ENCODE results near the gene SMIM14. TPM values are rescaled to one million over a fixed set of nuclear protein-coding genes. Genes with fewer than 3 reads are reported as not detected.

The SMIM14 gene
- total RNA-seq, 1 experiment from 2014 or later: 32.3 TPM

GRCh38 chr4:39627413-39627812 lies 11.3 kb downstream of the SMIM14 start:
- DNase-seq (ENCODE audit: low spot score): no peak
- H3K4me3 Mint-ChIP-seq: no peak overlapping the region
- ATAC-seq: no peak
- H3K36me3 Mint-ChIP-seq: peaks cover 6% of the 10 kb centered on the region
- peak overlapping the region; percentile 17; the same call in 1 of the 2 replicates for H3K27ac Mint-ChIP-seq
- TF ChIP-seq MXD4 (CRISPR knock-in tag; IDR thresholded peaks at IDR 0.05; ENCODE audit: borderline replicate concordance): no peak
- no peak for TF ChIP-seq ZNF317 (CRISPR knock-in tag; IDR thresholded peaks at IDR 0.05; ENCODE audit: borderline replicate concordance, low read depth)
- TF ChIP-seq ESRRA (CRISPR knock-in tag; IDR thresholded peaks at IDR 0.05; ENCODE audit: borderline replicate concordance): no peak
- TF ChIP-seq TP53 (CRISPR knock-in tag; IDR thresholded peaks at IDR 0.05): no peak
- TF ChIP-seq SMAD3 (CRISPR knock-in tag; IDR thresholded peaks at IDR 0.05; ENCODE audit: borderline replicate concordance): no peak
- TF ChIP-seq MYBL2 (CRISPR knock-in tag; IDR thresholded peaks at IDR 0.05): no peak
- TF ChIP-seq ATF1 (CRISPR knock-in tag; IDR thresholded peaks at IDR 0.05): no peak
- no peak for TF ChIP-seq IRF2 (CRISPR knock-in tag; IDR thresholded peaks at IDR 0.05; ENCODE audit: borderline replicate concordance, low read depth)
- no peak for TF ChIP-seq TEAD1 (CRISPR knock-in tag; IDR thresholded peaks at IDR 0.05)
- no peak for TF ChIP-seq PRRX2 (CRISPR knock-in tag; IDR thresholded peaks at IDR 0.05)
- TF ChIP-seq ZNF232 (CRISPR knock-in tag; IDR thresholded peaks at IDR 0.05): no peak
- TF ChIP-seq GABPB1 (CRISPR knock-in tag; IDR thresholded peaks at IDR 0.05): no peak
- no peak for TF ChIP-seq RORB (CRISPR knock-in tag; IDR thresholded peaks at IDR 0.05)
- no peak for TF ChIP-seq NFYB (CRISPR knock-in tag; conservative IDR thresholded peaks at IDR 0.05; ENCODE audit: low read depth)
- TF ChIP-seq HMGXB4 (CRISPR knock-in tag; IDR thresholded peaks at IDR 0.05): no peak
- no peak for TF ChIP-seq NR3C1 (CRISPR knock-in tag; conservative IDR thresholded peaks at IDR 0.05; ENCODE audit: low read depth)
- no peak for TF ChIP-seq MLX (CRISPR knock-in tag; IDR thresholded peaks at IDR 0.05)
- no peak for TF ChIP-seq MAX (CRISPR knock-in tag; IDR thresholded peaks at IDR 0.05)
- no peak for TF ChIP-seq SMAD4 (CRISPR knock-in tag; IDR thresholded peaks at IDR 0.05)
- TF ChIP-seq NR1H2 (CRISPR knock-in tag; IDR thresholded peaks at IDR 0.05): no peak
- POLR2A ChIA-PET: no interaction called here
- H3K4me1 Mint-ChIP-seq: peaks cover 24% of the 10 kb centered on the region
- no peaks in the 10 kb centered on the region for H3K27me3 Mint-ChIP-seq (ENCODE audit: low read depth)
- H3K9me3 Mint-ChIP-seq: no peaks in the 10 kb centered on the region; the same call in 1 of the 2 replicates
- CTCF ChIA-PET: no interaction called here

GRCh38 chr4:39626913-39627312 lies 11.8 kb downstream of the SMIM14 start:
- TF ChIP-seq CREB1 (CRISPR knock-in tag; IDR thresholded peaks at IDR 0.05) (no peak), IRF2 (CRISPR knock-in tag; IDR thresholded peaks at IDR 0.05; ENCODE audit: borderline replicate concordance, low read depth) (no peak), ATF1 (CRISPR knock-in tag; IDR thresholded peaks at IDR 0.05) (no peak), ZMAT4 (CRISPR knock-in tag; IDR thresholded peaks at IDR 0.05) (no peak), HMGA2 (CRISPR knock-in tag; IDR thresholded peaks at IDR 0.05) (no peak), NFATC4 (CRISPR knock-in tag; IDR thresholded peaks at IDR 0.05) (no peak), MYBL2 (CRISPR knock-in tag; IDR thresholded peaks at IDR 0.05) (no peak), MLX (CRISPR knock-in tag; IDR thresholded peaks at IDR 0.05) (no peak), CDX4 (CRISPR knock-in tag; IDR thresholded peaks at IDR 0.05; ENCODE audit: borderline replicate concordance) (no peak), ZNF263 (CRISPR knock-in tag; IDR thresholded peaks at IDR 0.05; ENCODE audit: low read depth) (no peak), TEAD4 (CRISPR knock-in tag; IDR thresholded peaks at IDR 0.05) (no peak), ZBTB43 (CRISPR knock-in tag; IDR thresholded peaks at IDR 0.05) (no peak), NR1H2 (CRISPR knock-in tag; IDR thresholded peaks at IDR 0.05) (no peak)
- POLR2A ChIA-PET: interaction anchor here (0.6 kb wide), 1 partner anchor 170 kb away, joined by 3 read pairs; no protein-coding TSS in a partner anchor

More at GRCh38 chr4:39626913-39627312, 11.8 kb downstream of the SMIM14 start:
- Mint-ChIP-seq H3K27me3 (ENCODE audit: low read depth) (no peaks in the 10 kb centered on the region), H3K4me3 (no peak overlapping the region), H3K36me3 (peaks cover 6% of the 10 kb centered on the region), H3K4me1 (peaks cover 23% of the 10 kb centered on the region), H3K9me3 (no peaks in the 10 kb centered on the region; the same call in 1 of the 2 replicates), H3K27ac (peak overlapping the region; percentile 38; the same call in 1 of the 2 replicates)
- CTCF ChIA-PET: no interaction called here
- DNase-seq (ENCODE audit: low spot score) (no peak), ATAC-seq (no peak)

All from WTC11 (cell line).